HepG2 (cell line): Measurements from ENCODE around the gene HTR3C. TPM values are rescaled to one million over a fixed set of nuclear protein-coding genes. Genes with fewer than 3 reads are reported as not detected.

Experiments used
- ATAC-seq: fragments of 200-7000 bp; cut with Tn5 transposase; 3 replicates; pipeline ENCODE4 v1.9.1; 2020; ENCODE audit warnings: mild to moderate bottlenecking, moderate library complexity
- BruUV-seq: library from RNA; stranded (reverse); fragments of 400-500 nt; replicated peaks from 2 replicates; lab custom pipeline; 2021; lab: Mats Ljungman, UMichigan
- CTCF ChIA-PET: fragments of 300-600 bp; formaldehyde crosslinking; extraction: SDS; loops from one replicate; lab custom pipeline; 2021; ENCODE audit warnings: low total read pairs, inconsistent platforms, low intra/inter-chr PET ratio; lab: Yijun Ruan, JAX
- POLR2A ChIA-PET: fragments of 350-600 bp; sonication (Branson Sonifier 250); formaldehyde crosslinking; loops from one replicate; lab custom pipeline; 2020; ENCODE audit warnings: antibody characterized with exemption, inconsistent platforms; lab: Yijun Ruan, JAX
- DNase-seq: peaks from one replicate; pipeline ENCODE4 v3.0.0-alpha.2; 2015; ENCODE audit warnings: low spot score
- FAIRE-seq: peaks from 3 replicates; lab custom pipeline; 2011; peaks lifted over from hg19 to GRCh38; lab: Jason Lieb, UNC
- H2AFZ ChIP-seq: one replicate; pipeline ENCODE4 v1.6.1; 2011; ENCODE audit warnings: low read length, inconsistent platforms
- H3K27ac ChIP-seq: fragments of 300-600 bp; 3 replicates; pipeline ENCODE4 v1.8.0; 2011; ENCODE audit warnings: mixed run types, mild to moderate bottlenecking, mixed read lengths, low read length, inconsistent platforms; ENCODE audit not compliant: insufficient read depth; ENCODE audit errors: extremely low read length
- H3K27me3 ChIP-seq, 2 experiments: fragments of 200-600 bp in 1 of 2; 2 replicates in 1 of 2; 3 replicates in 1 of 2; pipeline versions ENCODE4 v1.6.0 to v1.8.0; 2011; ENCODE audit warnings: low read length in 2 of 2, mild to moderate bottlenecking in 2 of 2, moderate library complexity in 2 of 2, inconsistent platforms in 1 of 2; ENCODE audit not compliant: insufficient read depth in 2 of 2, control insufficient read depth in 1 of 2
- H3K36me3 ChIP-seq, 2 experiments: fragments of 200-600 bp in 1 of 2; replicated peaks in 1 of 2; 2 replicates in 1 of 2; 3 replicates in 1 of 2; pipeline versions ENCODE4 v1.5.1 to v1.8.0; 2011; ENCODE audit warnings: low read length in 2 of 2, inconsistent platforms in 1 of 2; ENCODE audit not compliant: insufficient read depth in 2 of 2, control insufficient read depth in 1 of 2
- H3K4me1 ChIP-seq: 2 replicates; pipeline ENCODE4 v1.5.1; 2012; ENCODE audit warnings: low read length, inconsistent platforms; ENCODE audit not compliant: insufficient read depth
- H3K4me2 ChIP-seq: 2 replicates; pipeline ENCODE4 v1.6.0; 2011; ENCODE audit warnings: low read depth, low read length, inconsistent platforms
- H3K4me3 ChIP-seq, 3 experiments: fragments of 200-600 bp in 1 of 3; sonication (generic), shearing (Covaris generic) in 1 of 3; replicated peaks in 1 of 3; 2 replicates each; pipeline ENCODE4 v1.5.1; 2011 to 2016; ENCODE audit warnings: low read length in 3 of 3, inconsistent platforms in 2 of 3, low read depth in 2 of 3, mild to moderate bottlenecking in 2 of 3, control low read depth in 1 of 3, mixed read lengths in 1 of 3; ENCODE audit not compliant: insufficient read depth in 1 of 3
- H3K79me2 ChIP-seq: one replicate; pipeline ENCODE4 v1.6.1; 2011; ENCODE audit warnings: low read length, inconsistent platforms; ENCODE audit not compliant: insufficient read depth
- H3K9ac ChIP-seq: 2 replicates; pipeline ENCODE4 v1.6.0; 2011; ENCODE audit warnings: mild to moderate bottlenecking, low read depth, low read length, inconsistent platforms; ENCODE audit not compliant: insufficient read depth
- H3K9me3 ChIP-seq: 2 replicates; pipeline ENCODE4 v1.5.1; 2012; ENCODE audit warnings: mild to moderate bottlenecking, low read length
- H4K20me1 ChIP-seq: 2 replicates; pipeline ENCODE4 v1.6.0; 2011; ENCODE audit warnings: inconsistent platforms, mild to moderate bottlenecking, low read length, moderate library complexity; ENCODE audit not compliant: insufficient read depth
- AHR ChIP-seq: IDR thresholded peaks from 2 replicates; pipeline ENCODE4 v1.6.1; 2018; ENCODE audit warnings: missing genetic modification reagents, missing compliant biosample characterization
- FLYWCH1 ChIP-seq: sonication (generic); formaldehyde crosslinking; IDR thresholded peaks from 2 replicates; pipeline ENCODE4 v1.8.1; 2023; ENCODE audit warnings: mild to moderate bottlenecking, missing genetic modification reagents
- LBX2 ChIP-seq: sonication (generic); formaldehyde crosslinking; IDR thresholded peaks from 2 replicates; pipeline ENCODE4 v1.5.0; 2020; ENCODE audit warnings: missing genetic modification reagents, mild to moderate bottlenecking, borderline replicate concordance
- MXI1 ChIP-seq: IDR thresholded peaks from 3 replicates; pipeline ENCODE4 v1.6.1; 2012; ENCODE audit warnings: low read depth, low read length, inconsistent platforms, borderline replicate concordance
- POLR2AphosphoS5 ChIP-seq: IDR thresholded peaks from 2 replicates; pipeline ENCODE4 v1.6.1; 2012; ENCODE audit warnings: low read depth, low read length
- PTBP1 ChIP-seq: fragments of 200-400 bp; formaldehyde crosslinking; IDR thresholded peaks from 2 replicates; pipeline ENCODE4 v1.6.1; 2018; ENCODE audit warnings: low read length, low read depth; ENCODE audit not compliant: poor library complexity, severe bottlenecking
- RNF219 ChIP-seq: sonication (generic); formaldehyde crosslinking; IDR thresholded peaks from 2 replicates; pipeline ENCODE4 v1.5.0; 2020; ENCODE audit warnings: mild to moderate bottlenecking, missing genetic modification reagents
- SMAD1 ChIP-seq: sonication (generic); formaldehyde crosslinking; IDR thresholded peaks from 2 replicates; pipeline ENCODE4 v1.4.0; 2020; ENCODE audit warnings: missing genetic modification reagents, low read depth, mild to moderate bottlenecking, borderline replicate concordance
- ZNF124 ChIP-seq: sonication (generic); formaldehyde crosslinking; IDR thresholded peaks from 2 replicates; pipeline ENCODE4 v1.4.0; 2020; ENCODE audit warnings: missing genetic modification reagents
- ZNF326 ChIP-seq: sonication (generic); formaldehyde crosslinking; IDR thresholded peaks from 2 replicates; pipeline ENCODE4 v1.4.0; 2020; ENCODE audit warnings: missing genetic modification reagents, borderline replicate concordance
- ZNF362 ChIP-seq: sonication (generic); formaldehyde crosslinking; IDR thresholded peaks from 2 replicates; pipeline ENCODE4 v1.4.0; 2020; ENCODE audit warnings: missing genetic modification reagents, mild to moderate bottlenecking, borderline replicate concordance
- ZNF383 ChIP-seq: sonication (generic); formaldehyde crosslinking; IDR thresholded peaks from 2 replicates; pipeline ENCODE4 v1.4.0; 2020; ENCODE audit warnings: missing genetic modification reagents, mild to moderate bottlenecking, borderline replicate concordance
- ZNF570 ChIP-seq: sonication (generic); formaldehyde crosslinking; IDR thresholded peaks from 2 replicates; pipeline ENCODE4 v1.4.0; 2020; ENCODE audit warnings: mild to moderate bottlenecking, missing genetic modification reagents, borderline replicate concordance
- ZNF883 ChIP-seq: sonication (generic); formaldehyde crosslinking; IDR thresholded peaks from 2 replicates; pipeline ENCODE4 v1.5.1; 2020; ENCODE audit warnings: mild to moderate bottlenecking, missing genetic modification reagents; ENCODE audit errors: not compliant biosample characterization
- WGBS: methylation state at CpG from one replicate; pipeline ENCODE4 v1.1.6; 2017; ENCODE audit warnings: low lambda C conversion rate; 5-methylcytosine and 5-hydroxymethylcytosine counted together
- in situ Hi-C: cut with HindIII; loops from 2 replicates; pipeline ENCODE4 v1.10.0; 2017; ENCODE audit warnings: low pct_unique_long_range_greater_than_20kb; ENCODE audit not compliant: extremely low pct_ligation_motif_present
- intact Hi-C: fragments of 100-400 bp; cut with micrococcal nuclease; formaldehyde crosslinking; loops from one replicate; pipeline ENCODE4 v1.10.0; 2022; ENCODE audit not compliant: unreplicated experiment
- polyA plus RNA-seq, 8 experiments: library from polyadenylated mRNA; depleted of rRNA in 3 of 8; stranded (reverse) in 7 of 8; unstranded in 1 of 8; fragments of >200 nt; fragmentation: Illumina TruSeq in 4 of 8; extraction: Trizol in 4 of 8; gene quantifications; 2 replicates each; pipeline versions ENCODE4 v1.2.1 to v1.2.3, GENCODE V29; 2011 to 2016; ENCODE audit warnings: low read depth in 4 of 8, missing spikeins in 1 of 8, mixed read lengths in 1 of 8; ENCODE audit not compliant: insufficient read depth in 1 of 8
- total RNA-seq, 5 experiments: library from RNA; depleted of rRNA; stranded (reverse); fragments of >200 nt; fragmentation: Illumina TruSeq; extraction: Trizol; gene quantifications; 2 replicates each; pipeline ENCODE4 v1.2.3, GENCODE V29; 2016; ENCODE audit warnings: low read depth in 1 of 5

Gene HTR3C
- total and polyA plus RNA-seq, 2 of the 13 experiments (the other 11 are each of a cell fraction or from before 2014, with no cell fraction given), result not detected

GRCh38 chr3:184045995-184046394, 6.9 kb upstream of the HTR3C start:
- no peak for FAIRE-seq

GRCh38 chr3:184050217-184050847, 2.5 kb upstream of the HTR3C start:
- POLR2A ChIA-PET, result interaction anchor here (0.7 kb wide), 1 partner anchor 217 kb away, joined by 3 read pairs; no protein-coding TSS in a partner anchor
- ATAC-seq, result no peak
- Histone ChIP-seq H3K79me2 (no peaks in the 10 kb centered on the region), H3K36me3 (no peaks in the 10 kb centered on the region), H2AFZ (no peak overlapping the region), H3K9me3 (no peaks in the 10 kb centered on the region), H3K4me2 (no peak overlapping the region), H3K4me1 (no peaks in the 10 kb centered on the region), H3K27ac (no peak overlapping the region), H3K4me3 (no peak overlapping the region), H3K27me3 (peaks cover 0 to 34% of the 10 kb centered on the region in 2 experiments; a peak in 4 of 5 replicates), H4K20me1 (no peaks in the 10 kb centered on the region), H3K9ac (no peak overlapping the region)
- no TSS peak for BruUV-seq
- DNase-seq, result no peak
- 51% methylated on average over 7 of the region's 7 CpGs for WGBS
- no peak for FAIRE-seq
- intact Hi-C loops (no loop called here), in situ Hi-C loops (no loop called here)
- CTCF ChIA-PET, result no interaction called here
- TF ChIP-seq ZNF124 (no peak), SMAD1 (CRISPR knock-in tag) (no peak), AHR (CRISPR knock-in tag) (no peak), POLR2AphosphoS5 (no peak), ZNF883 (CRISPR knock-in tag) (no peak), PTBP1 (no peak), FLYWCH1 (CRISPR knock-in tag) (no peak), MXI1 (no peak), ZNF570 (no peak), LBX2 (CRISPR knock-in tag) (no peak), RNF219 (CRISPR knock-in tag) (no peak), ZNF326 (no peak)

More at GRCh38 chr3:184045995-184046394, 6.9 kb upstream of the HTR3C start:
- H3K4me2 ChIP-seq, result no peak overlapping the region
- TF ChIP-seq ZNF362 (CRISPR knock-in tag) (no peak), ZNF383 (CRISPR knock-in tag) (no peak)
- H3K4me3 ChIP-seq, result no peak overlapping the region
- H3K27ac ChIP-seq, result no peak overlapping the region
- H3K9ac ChIP-seq, result no peak overlapping the region
- BruUV-seq, result no TSS peak
- no peak overlapping the region for H2AFZ ChIP-seq
- intact Hi-C loops, result no loop called here
- H3K36me3 ChIP-seq, result no peaks in the 10 kb centered on the region
- no peaks in the 10 kb centered on the region for H3K4me1 ChIP-seq
- ATAC-seq (no peak), DNase-seq (no peak)
- H3K79me2 ChIP-seq, result no peaks in the 10 kb centered on the region
- in situ Hi-C loops, result no loop called here
- H3K9me3 ChIP-seq, result no peaks in the 10 kb centered on the region
- ChIA-PET CTCF (no interaction called here), POLR2A (no interaction called here)
- no peaks in the 10 kb centered on the region for H4K20me1 ChIP-seq
- WGBS, result 45% methylated on average over 5 of the region's 5 CpGs
- peaks cover 0 to 17% of the 10 kb centered on the region in 2 experiments; a peak in 3 of 5 replicates for H3K27me3 ChIP-seq
